Dermis microvascular lymphatic vessel endothelial cell (primary cell): ENCODE results near the gene VPS13D. TPM values are rescaled to one million over a fixed set of nuclear protein-coding genes. Genes with fewer than 3 reads are reported as not detected.
A peak's percentile ranks its signal among the peaks of the same experiment; 100 is the strongest.

Experiments used
- DNase-seq, 2 donors: peaks; one replicate each; pipeline versions ENCODE4 v3.0.0 to v3.0.0-alpha.2; 2010; ENCODE audit warnings: low read depth in 2 of 2
- total RNA-seq: library from RNA; depleted of rRNA; stranded (reverse); fragments of >200 nt; gene quantifications from 2 replicates; pipeline ENCODE4 v1.2.1, GENCODE V29; 2014

Gene VPS13D
- total RNA-seq, 1 donor from 2014 or later = 22.9 TPM

- DNase-seq = no peak
These were observed 187.6 kb downstream of the VPS13D start for GRCh38 chr1:12417389-12417788.

- no peak for DNase-seq
These were observed 190.3 kb downstream of the VPS13D start for GRCh38 chr1:12420171-12420570.

- no peak for DNase-seq
These were observed 192.7 kb downstream of the VPS13D start for GRCh38 chr1:12422488-12422887.

- DNase-seq = peak in 1 of 2 donors; percentile 37
These were observed 194.3 kb downstream of the VPS13D start for GRCh38 chr1:12424087-12424529.

- no peak for DNase-seq
These were observed 195.0 kb downstream of the VPS13D start for GRCh38 chr1:12424793-12425192.

- DNase-seq = no peak
These were observed 196.2 kb downstream of the VPS13D start for GRCh38 chr1:12426030-12426429.

GRCh38 chr1:12428334-12428733 is 198.5 kb downstream of the VPS13D start:
- no peak for DNase-seq

- no peak for DNase-seq
These were observed 200.7 kb downstream of the VPS13D start for GRCh38 chr1:12430525-12430924.

GRCh38 chr1:12432897-12433296 is 203.1 kb downstream of the VPS13D start:
- DNase-seq = no peak

GRCh38 chr1:12433323-12434053 is 203.7 kb downstream of the VPS13D start:
- DNase-seq = peak; percentile 75 to 88

GRCh38 chr1:12434174-12434573 is 204.3 kb downstream of the VPS13D start:
- DNase-seq = peak; percentile 77 to 91

- DNase-seq = peak; percentile 43 to 94
These were observed 204.9 kb downstream of the VPS13D start for GRCh38 chr1:12434686-12435085.

GRCh38 chr1:12435639-12436344 is 206.0 kb downstream of the VPS13D start:
- peak; percentile 85 to 94 for DNase-seq

GRCh38 chr1:12436345-12436658 is 206.5 kb downstream of the VPS13D start:
- peak; percentile 36 to 52 for DNase-seq

GRCh38 chr1:12436817-12437599 is 207.2 kb downstream of the VPS13D start:
- DNase-seq = no peak

- DNase-seq = no peak
These were observed 207.8 kb downstream of the VPS13D start for GRCh38 chr1:12437629-12438028.

- no peak for DNase-seq
These were observed 208.6 kb downstream of the VPS13D start for GRCh38 chr1:12438349-12438924.

- no peak for DNase-seq
These were observed 209.2 kb downstream of the VPS13D start for GRCh38 chr1:12439073-12439472.

- DNase-seq = no peak
These were observed 211.7 kb downstream of the VPS13D start for GRCh38 chr1:12441414-12442105.

GRCh38 chr1:12442217-12442616 is 212.4 kb downstream of the VPS13D start:
- DNase-seq = no peak

- peak in 1 of 2 donors; percentile 26 for DNase-seq
These were observed 213.3 kb downstream of the VPS13D start for GRCh38 chr1:12443151-12443550.
